Stimulated activated CD4-positive, alpha-beta T cell treated with anti-CD3 and anti-CD28 coated beads, Interleukin-1b, Interleukin-23, amount 100 ng/mL, for 4 hours (primary cell): ENCODE data around the gene ZBTB17.
"Not testable (repeated sequence)": the region's sequence is repeated elsewhere in the genome, so short reads cannot be mapped to it uniquely, and the experiment has no call there.

Experiments
- DNase-seq, 2 donors: peaks; one replicate each; pipeline ENCODE4 v3.0.0-alpha.2; 2020; ENCODE audit warnings: low read depth in 2 of 2

Gene ZBTB17

DNA sequence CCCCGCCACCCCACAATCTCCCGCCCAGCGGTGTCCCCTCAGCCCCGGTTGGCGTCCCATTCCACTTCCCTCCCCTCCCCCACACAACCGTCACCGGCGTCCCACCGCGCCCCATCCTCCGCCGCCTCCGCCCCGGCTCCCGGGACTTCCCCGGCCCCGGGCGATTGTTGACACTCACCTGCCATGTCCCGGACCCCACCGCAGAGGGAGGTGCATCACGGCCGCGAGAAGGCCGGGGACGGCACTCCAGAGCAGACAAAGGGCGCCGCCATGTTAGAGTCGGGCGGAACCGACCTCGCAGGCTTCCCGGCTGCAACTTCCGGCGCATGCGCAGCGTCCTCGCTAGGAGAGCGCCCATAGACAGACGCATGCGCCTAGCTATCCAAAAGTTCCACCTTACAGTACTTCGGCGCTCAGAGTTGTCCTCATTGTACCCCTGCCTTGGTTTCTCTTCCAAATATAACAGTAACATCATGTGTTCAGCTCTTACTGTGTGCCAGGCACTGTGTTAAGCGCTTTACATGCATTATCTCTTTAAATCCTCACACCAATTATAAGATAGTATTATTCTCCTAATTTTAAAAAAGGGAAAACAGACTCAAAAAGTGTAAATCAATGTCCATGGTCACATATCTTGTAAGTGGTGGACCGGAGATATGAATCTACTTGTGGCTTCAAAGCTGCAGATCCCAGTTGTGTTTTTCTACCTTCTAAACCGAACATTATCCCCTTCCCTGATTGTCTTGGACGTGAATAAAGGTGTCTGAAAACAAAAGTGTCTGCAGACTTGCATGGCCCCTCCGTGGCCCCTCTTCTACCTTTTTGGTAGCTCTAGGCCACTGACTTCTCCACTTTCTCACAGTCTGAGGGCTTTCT, at the start of gene ZBTB17:
ZBTB17 (minus strand) TSS at position 297 of the 876 bp plus-strand sequence. CDS start 27,606 bp downstream, outside the sequence.
- peak; percentile 95 to 96 for DNase-seq

- DNase-seq, result no peak
These were observed 47.3 kb upstream of the ZBTB17 start for GRCh38 chr1:16023050-16023653.

DNA sequence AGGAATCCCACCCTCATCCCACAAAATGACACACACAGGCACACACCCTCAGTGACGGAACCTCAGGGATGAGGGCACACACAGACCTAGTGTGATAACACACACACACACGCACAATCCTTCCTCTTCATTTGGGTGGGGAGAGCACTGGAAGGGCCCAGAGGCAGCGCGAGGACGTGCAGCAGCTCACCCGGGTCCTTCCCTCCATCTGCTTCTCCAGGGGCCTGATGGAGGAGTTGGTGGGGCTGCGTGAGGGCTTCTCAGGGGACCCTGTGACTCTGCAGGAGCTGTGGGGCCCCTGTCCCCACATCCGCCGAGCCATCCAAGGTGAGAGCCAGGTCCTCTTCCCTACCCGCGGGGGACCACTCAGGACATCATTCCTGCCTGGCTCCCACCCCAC, 46.5 kb upstream of the ZBTB17 start:
- no peak for DNase-seq

GRCh38 chr1:16021681-16022080, 45.8 kb upstream of the ZBTB17 start, which contains the start of gene CLCNKA:
CLCNKA (plus strand) TSS chr1:16022036; CDS start chr1:16022620, 584 bp downstream.
- DNase-seq, result no peak

- not testable (repeated sequence) for DNase-seq
These were observed 45.0 kb upstream of the ZBTB17 start for GRCh38 chr1:16020878-16021277.

- no peak for DNase-seq
These were observed 44.4 kb upstream of the ZBTB17 start for GRCh38 chr1:16020325-16020724.

DNA sequence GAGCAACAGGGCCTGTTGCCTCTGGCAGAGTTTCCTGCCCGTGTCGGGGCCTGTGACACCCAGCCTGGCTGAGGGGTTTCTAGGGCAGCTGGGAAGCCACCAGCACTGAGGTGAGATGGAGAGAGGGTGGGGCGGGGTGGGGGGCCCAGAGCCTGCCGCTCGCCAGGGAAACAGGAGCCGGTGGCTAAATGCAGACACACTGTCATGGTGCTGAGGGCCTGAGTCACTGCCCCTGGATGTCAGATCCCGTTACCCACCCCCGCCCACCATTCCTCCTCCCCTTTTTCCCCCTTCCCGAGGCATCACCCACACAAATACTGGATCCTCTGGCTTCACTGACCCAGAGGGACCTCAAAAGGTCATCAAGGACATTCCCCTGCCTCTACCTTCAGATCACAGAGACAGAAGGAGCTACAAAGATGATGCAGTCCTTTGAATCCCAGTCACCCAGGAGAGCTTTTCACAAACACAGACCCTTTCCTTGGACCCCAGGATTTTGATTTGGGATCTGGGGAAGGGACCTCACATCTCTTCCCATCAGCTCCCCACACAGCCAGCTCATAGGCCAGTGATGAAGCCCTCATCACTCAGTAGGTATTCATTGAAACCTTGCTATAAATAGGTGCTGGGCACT, 43.9 kb upstream of the ZBTB17 start:
- no peak for DNase-seq

DNA sequence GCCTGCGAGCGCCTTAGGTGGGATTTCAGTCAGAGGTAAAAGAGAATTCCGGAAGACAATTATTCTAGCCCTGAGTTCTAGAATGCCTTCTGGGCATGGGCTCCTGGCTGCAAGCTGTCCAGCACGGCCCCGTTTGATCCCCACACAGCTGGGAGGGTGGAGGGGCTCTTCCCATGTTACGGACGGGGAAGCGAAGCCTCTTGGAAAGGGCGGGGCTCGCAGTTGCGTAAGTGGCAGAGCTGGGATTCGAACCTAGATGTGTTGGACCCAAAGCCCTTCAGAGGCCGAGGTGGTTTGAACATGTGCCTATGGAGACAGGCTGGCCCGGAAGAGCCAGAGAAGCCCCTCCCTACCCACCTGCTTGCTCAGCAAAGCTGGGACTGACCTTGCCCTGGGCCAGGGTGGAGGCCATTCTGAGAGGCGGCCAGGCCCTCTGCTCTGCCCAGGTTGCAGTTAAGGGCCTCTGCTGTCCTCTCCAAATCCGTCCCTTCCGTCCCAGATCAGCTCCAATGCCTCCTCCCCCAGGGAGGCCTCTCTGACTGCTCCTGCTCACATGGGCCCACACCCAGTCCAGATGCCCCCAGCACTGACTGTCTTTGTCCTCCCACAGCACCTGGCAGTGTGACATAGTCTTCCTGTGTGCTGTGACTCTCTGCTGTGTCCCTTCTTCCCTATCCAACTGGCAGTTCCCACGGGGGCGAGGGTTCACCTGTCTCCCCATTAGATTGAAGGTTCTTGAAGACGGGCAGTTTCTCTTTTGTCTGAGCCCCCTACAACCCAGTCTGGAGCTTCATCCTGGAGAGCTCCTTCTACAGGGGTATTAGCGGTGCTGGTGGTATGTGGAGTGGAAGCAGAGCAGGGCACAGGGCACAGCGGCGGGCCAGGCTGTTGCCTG, 43.1 kb upstream of the ZBTB17 start:
- no peak for DNase-seq

GRCh38 chr1:16018308-16018707, 42.4 kb upstream of the ZBTB17 start:
- no peak for DNase-seq

DNA sequence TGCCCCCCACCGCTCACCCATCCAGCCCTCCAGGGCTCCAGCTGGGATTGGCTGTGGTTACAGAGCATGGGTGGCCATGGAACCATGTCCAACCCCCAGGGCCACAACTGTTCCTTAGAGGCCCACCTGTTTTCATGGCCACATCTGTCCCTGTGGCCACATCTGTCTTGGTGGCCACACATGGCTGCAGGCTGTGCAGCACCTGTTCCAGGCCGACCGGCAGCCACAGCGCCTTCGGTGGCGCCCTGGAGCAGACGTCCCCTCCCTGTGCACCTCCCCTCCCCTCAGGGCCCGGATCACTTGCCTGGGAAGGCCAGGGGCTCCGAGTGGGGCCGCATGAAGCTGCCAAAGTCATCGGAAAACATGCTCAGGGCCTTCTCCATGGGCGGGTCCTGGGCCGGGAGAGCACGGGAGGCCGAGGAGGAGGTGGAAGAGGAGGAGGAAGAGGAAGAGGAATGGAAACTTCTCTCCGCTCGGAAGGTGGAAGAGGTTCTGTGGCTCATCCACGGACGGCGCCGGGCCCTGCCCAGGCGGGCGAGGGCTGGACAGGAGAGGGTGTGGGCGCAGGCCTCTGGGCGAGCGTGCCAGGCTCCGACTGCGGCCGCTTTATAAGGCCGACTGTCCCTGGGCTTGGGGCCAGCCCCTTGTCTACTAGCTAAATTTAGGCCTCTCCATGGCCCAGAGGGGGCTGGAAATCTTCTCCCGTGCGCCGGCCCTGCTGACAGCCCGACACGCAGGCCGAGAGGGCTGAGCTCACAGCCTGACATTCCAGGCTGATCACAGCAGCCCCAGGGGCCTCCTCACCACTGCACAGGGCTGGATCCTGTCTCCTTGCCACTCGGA, 41.8 kb upstream of the ZBTB17 start, which contains the start of gene HSPB7:
HSPB7 (minus strand) TSS at position 583 of the 843 bp plus-strand sequence; CDS start at position 503, 80 bp downstream.
- no peak for DNase-seq

DNA sequence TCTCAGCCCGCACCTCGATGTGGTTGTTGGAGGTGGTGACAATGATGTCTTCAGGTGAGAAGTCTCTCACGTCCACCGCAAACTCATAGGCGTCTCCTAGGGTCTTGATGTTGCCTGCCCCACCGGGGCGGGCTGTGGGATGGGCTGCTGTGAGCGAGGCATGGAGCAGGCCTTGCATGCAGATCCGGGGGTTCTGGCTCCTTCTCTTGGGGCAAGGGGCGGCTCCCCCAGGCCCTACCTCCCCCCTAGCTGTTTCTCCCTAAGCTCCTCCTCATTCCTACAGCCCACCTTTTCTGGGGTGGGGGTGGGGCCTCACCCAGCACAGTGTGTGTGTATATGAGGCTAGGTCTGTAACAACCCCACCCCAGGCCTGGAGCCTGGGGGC, 41.2 kb upstream of the ZBTB17 start:
- no peak for DNase-seq

DNA sequence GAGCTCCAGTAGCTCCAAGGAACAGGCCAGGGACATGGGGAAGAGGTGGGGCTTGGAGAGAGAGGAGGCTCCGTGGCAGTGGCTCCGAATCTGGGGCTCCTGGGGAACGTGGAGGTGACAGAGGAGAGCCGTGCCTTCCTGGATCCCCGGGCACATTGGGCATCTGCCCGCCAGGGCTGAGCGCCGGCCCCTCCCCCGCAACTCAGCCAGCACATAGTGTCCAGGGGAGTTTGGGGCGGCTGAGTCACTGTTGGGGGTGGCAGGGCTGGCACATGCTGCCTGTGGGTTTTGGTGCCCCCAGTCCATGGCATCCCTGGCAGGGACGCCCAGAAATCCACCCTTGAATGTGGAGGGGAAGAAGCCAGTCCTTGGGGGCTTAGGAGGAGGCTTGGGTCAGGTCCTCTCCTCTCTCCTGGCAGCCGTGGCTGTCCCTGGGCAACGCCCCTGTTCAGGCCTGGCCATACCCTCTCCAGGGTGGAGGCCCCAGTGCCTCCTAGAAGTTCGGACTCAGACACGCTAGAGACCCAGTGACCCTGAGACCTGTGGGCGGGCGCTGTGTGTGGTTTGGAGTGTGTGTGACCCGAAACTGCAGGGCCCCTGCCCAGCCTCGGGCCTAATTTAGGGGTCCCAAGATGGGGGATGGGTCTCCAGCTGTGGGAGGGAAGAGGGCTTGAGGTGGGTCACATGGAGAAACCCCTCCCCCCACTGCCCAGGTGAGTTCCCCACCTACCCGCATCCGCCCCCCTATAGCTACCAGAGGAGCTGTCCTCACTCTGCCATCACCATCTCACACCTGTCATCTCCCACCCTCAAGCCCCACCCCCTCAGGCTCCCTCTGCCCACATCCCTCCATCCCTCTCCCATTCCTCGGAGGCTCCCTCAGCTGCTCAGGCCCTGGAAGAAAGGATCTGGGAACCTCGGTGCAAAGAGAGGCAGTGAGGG, 40.3 kb upstream of the ZBTB17 start:
- no peak for DNase-seq

DNA sequence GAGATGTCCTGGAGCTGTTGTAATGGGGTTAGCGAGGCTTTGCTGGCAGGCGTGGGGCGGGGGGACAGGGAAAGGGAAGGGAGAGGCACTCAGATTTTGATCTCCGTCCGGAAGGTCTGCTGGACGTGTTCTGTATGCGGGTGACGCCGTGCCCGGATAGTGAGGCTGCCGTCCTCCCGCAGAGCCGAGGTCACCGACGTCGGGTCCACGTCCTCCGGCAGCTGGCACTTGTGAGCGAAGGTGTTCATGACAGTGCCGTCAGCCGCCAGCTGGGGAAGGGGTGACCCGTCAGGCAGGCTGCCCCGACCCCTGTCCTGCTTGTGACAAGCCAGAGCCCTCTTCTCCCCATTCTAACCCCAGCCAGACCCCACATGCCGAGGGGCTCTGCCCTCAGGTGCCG, 39.6 kb upstream of the ZBTB17 start:
- no peak for DNase-seq

DNA sequence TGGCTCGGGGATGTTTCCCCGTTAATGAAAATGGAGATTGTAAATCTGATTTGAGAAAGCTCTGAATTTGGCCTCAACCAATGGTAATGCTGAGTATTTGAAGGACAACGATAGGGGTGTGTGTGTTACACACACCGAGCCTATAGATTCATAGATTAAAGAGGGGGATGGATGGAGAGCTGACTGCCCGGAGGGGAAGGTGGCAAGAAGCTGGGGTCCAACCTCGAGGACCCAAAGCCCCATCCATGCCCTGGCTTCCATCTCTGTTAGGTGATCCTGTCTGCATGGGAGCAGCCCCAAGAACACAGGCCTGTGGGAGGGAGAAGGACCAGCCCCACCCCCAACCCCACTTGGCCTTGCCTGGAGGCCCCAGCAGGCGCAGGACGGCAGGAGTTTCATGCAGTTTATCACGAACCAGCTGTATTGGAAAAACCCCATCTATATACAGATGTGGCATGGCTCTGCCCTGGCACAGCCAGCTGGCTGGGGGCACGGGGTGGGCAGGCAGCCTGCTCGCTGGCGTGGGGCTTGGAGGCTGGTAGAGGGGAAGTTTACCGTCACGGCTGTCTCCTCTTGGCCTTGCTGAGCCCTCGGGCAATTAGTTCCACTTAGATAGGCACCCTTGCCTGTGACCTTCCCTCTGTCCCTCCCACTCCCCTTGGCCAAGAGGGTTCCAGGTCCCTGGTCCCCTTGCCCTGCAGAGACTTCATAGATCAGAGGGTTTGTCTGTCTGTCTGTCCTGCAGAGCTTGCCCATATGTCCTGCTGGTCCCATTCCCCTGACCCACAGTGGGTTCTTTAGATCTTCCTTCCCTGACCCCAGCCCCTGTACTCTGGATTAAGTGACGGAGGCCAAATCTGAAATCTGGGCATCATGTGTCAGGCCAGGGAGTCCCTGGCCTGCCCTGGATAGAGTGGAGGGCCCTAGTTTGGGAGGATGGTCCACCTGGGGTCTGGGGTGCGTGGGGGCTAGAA, 38.9 kb upstream of the ZBTB17 start:
- DNase-seq, result no peak

GRCh38 chr1:16013908-16014258, 38.0 kb upstream of the ZBTB17 start:
- no peak for DNase-seq

DNA sequence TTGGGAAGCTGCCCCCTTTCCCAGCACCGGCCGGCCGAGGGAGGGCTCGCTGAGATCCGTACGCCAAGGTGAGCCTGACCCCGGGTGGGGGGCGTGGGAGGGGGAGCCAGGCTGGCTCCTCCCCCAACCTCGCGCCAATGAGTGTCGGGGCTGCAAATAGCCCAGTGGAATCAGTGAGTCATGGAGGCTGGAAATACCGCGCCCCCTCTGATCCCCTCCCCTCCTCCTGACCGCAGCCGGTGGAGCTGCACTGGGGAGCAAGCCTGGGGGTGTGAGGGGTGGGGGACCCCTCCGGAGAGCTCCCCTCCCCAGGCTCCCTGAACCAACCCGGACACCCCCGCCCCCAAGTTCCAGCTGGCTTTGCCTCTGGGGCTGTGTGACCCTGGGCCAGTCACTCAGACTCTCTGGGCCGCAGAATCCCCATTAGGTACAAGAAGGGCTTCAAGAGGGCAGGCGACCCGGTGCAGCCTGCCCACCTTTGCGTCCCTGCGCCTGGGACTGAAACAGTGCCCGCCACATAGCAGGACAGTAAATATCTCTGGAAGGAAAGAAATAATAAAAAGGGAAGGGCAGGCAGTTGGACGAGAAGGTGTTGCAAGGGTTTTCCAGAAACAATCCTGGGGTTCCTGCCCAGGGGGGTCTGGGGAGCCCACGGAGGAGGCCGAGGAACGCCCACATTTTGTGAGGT, 37.5 kb upstream of the ZBTB17 start:
- peak; percentile 50 to 53 for DNase-seq

DNA sequence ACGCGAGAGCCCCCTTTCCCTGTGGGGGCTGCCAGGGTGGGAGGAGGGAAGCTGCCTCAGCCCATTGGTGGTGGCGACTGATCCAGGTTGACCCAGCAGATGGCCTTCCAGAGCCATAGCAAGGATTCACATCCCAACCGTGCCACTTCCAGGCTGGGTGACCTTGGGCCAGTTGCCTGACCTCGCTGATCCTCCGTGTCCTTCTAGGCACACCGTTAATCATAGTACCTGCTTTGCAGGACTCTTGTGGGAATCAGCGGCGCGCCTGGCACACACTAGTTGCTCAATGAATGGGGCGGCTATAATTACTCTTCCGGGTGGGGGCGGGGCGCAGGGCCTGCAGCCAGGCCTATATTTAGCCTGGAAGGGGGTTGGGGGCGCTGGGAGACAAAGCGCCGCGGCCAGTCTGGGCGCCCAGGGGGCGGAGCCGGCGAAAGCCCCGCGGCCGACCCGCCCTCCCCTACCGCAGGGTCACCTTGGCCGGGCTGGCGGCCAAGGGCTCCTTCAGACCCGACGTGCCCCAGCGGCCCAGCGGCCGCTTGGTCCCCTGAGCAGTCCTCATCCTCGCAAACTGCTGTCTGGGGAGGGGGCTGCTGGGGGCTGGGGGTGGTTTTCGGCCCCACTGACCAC, 36.8 kb upstream of the ZBTB17 start:
- DNase-seq, result peak in 1 of 2 donors; percentile 43
